A673 (cell line): ENCODE results near the gene YPEL2. TPM values are rescaled to one million over a fixed set of nuclear protein-coding genes. Genes with fewer than 3 reads are reported as not detected.

Source experiments
- BruUV-seq: library from RNA; stranded (reverse); fragments of 400-500 nt; replicated peaks from 2 replicates; lab custom pipeline; 2021; lab: Mats Ljungman, UMichigan
- CTCF ChIA-PET: fragments of 300-600 bp; sonication (Branson Sonifier 250); formaldehyde crosslinking; loops from one replicate; lab custom pipeline; 2022; ENCODE audit warnings: antibody characterized with exemption; lab: Charles Lee
- POLR2A ChIA-PET: fragments of 300-600 bp; sonication (Branson Sonifier 250); formaldehyde crosslinking; loops from one replicate; lab custom pipeline; 2022; ENCODE audit warnings: antibody characterized with exemption; ENCODE audit not compliant: low non-redundant PET; lab: Charles Lee
- DNase-seq: peaks from one replicate; pipeline ENCODE4 v3.0.0-alpha.2; 2015; ENCODE audit warnings: low spot score
- H3K27ac ChIP-seq: fragments of 200-600 bp; sonication (generic); 2 replicates; pipeline ENCODE4 v1.5.1; 2016; ENCODE audit warnings: mixed run types, low read depth, mild to moderate bottlenecking, mixed read lengths, antibody characterized with exemption, low read length; ENCODE audit not compliant: poor library complexity, severe bottlenecking
- H3K27me3 ChIP-seq: fragments of 200-600 bp; sonication (generic); replicated peaks from 2 replicates; pipeline ENCODE4 v1.6.1; 2017; ENCODE audit warnings: mixed run types, low read depth, mild to moderate bottlenecking, mixed read lengths, antibody characterized with exemption, low read length; ENCODE audit not compliant: insufficient read depth, poor library complexity
- H3K36me3 ChIP-seq: fragments of 200-600 bp; sonication (generic); 2 replicates; pipeline ENCODE4 v1.6.1; 2016; ENCODE audit warnings: mixed run types, mild to moderate bottlenecking, mixed read lengths, antibody characterized with exemption, low read length; ENCODE audit not compliant: insufficient read depth, poor library complexity, severe bottlenecking
- H3K4me1 ChIP-seq: fragments of 200-600 bp; sonication (generic); 2 replicates; pipeline ENCODE4 v1.6.1; 2017; ENCODE audit warnings: mixed run types, mild to moderate bottlenecking, mixed read lengths, antibody characterized with exemption, low read length; ENCODE audit not compliant: insufficient read depth, poor library complexity, severe bottlenecking
- H3K4me3 ChIP-seq: fragments of 200-600 bp; sonication (generic); 2 replicates; pipeline ENCODE4 v1.5.1; 2016; ENCODE audit warnings: low read depth, mixed run types, mild to moderate bottlenecking, mixed read lengths, low read length; ENCODE audit not compliant: poor library complexity, severe bottlenecking
- H3K9me3 ChIP-seq: fragments of 200-600 bp; sonication (generic); 2 replicates; pipeline ENCODE4 v1.6.1; 2016; ENCODE audit warnings: mixed run types, low read depth, mild to moderate bottlenecking, mixed read lengths, antibody characterized with exemption, low read length; ENCODE audit not compliant: poor library complexity, severe bottlenecking
- CTCF ChIP-seq: fragments of 300-800, 200-600 bp; sonication (generic); conservative IDR thresholded peaks from 2 replicates; pipeline ENCODE4 v1.5.1; 2017; ENCODE audit warnings: low read depth, mild to moderate bottlenecking, antibody characterized with exemption, low read length, moderate library complexity, mixed read lengths
- EZH2 ChIP-seq: fragments of 200-600 bp; sonication (generic); IDR thresholded peaks from 2 replicates; pipeline ENCODE4 v1.6.1; 2017; ENCODE audit warnings: borderline replicate concordance, low read depth, mild to moderate bottlenecking, mixed read lengths, antibody characterized with exemption, low read length; ENCODE audit not compliant: poor library complexity, severe bottlenecking
- intact Hi-C: fragments of 100-400 bp; cut with micrococcal nuclease; formaldehyde crosslinking; loops from one replicate; pipeline ENCODE4 v1.10.0; 2022; ENCODE audit not compliant: unreplicated experiment
- total RNA-seq: library from RNA; stranded (reverse); gene quantifications from 2 replicates; pipeline ENCODE4 v1.2.3, GENCODE V29; 2021

The YPEL2 gene
- total RNA-seq, 1 experiment from 2014 or later: 0.60 TPM

GRCh38 chr17:59402760-59403159 is 71.3 kb downstream of the YPEL2 start:
- Histone ChIP-seq H3K27me3 (no peaks in the 10 kb centered on the region), H3K4me1 (no peaks in the 10 kb centered on the region), H3K9me3 (no peaks in the 10 kb centered on the region), H3K36me3 (no peaks in the 10 kb centered on the region), H3K27ac (no peak overlapping the region), H3K4me3 (no peak overlapping the region)
- no TSS peak for BruUV-seq
- no peak for DNase-seq
- ChIA-PET CTCF (no interaction called here), POLR2A (no interaction called here)
- no peak for TF ChIP-seq EZH2
- TF ChIP-seq CTCF: no peak
- intact Hi-C loops: no loop called here

DNA sequence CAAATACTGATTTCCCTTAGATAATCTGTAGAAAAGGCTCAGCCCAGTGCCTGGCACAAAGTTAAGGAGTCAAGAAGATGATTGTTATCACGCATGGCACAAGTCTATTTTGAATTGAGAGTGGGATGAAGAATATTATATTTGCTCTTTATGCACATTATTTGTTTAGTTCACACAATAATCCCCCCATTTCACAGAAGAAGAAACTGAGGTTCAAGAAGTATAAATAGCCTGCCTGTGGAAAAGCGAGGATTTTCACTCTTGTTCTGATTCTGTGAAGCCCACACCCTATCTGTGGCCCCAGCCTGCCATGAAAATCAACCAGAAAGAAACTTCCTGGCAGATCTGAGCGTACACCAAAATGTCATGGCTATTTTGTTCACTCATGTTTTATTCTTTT is 73.0 kb downstream of the YPEL2 start:
- no TSS peak for BruUV-seq
- DNase-seq: no peak
- no peaks in the 10 kb centered on the region for H3K36me3 ChIP-seq
- H3K4me3 ChIP-seq: no peak overlapping the region
- no peak for TF ChIP-seq EZH2
- no peak for TF ChIP-seq CTCF
- H3K9me3 ChIP-seq: no peaks in the 10 kb centered on the region
- CTCF ChIA-PET: no interaction called here
- H3K27me3 ChIP-seq: no peaks in the 10 kb centered on the region
- H3K4me1 ChIP-seq: no peaks in the 10 kb centered on the region
- POLR2A ChIA-PET: interaction anchor here (0.7 kb wide), 1 partner anchor 38 kb away, joined by 3 read pairs; no protein-coding TSS in a partner anchor
- no peak overlapping the region for H3K27ac ChIP-seq
- intact Hi-C loops: no loop called here

DNA sequence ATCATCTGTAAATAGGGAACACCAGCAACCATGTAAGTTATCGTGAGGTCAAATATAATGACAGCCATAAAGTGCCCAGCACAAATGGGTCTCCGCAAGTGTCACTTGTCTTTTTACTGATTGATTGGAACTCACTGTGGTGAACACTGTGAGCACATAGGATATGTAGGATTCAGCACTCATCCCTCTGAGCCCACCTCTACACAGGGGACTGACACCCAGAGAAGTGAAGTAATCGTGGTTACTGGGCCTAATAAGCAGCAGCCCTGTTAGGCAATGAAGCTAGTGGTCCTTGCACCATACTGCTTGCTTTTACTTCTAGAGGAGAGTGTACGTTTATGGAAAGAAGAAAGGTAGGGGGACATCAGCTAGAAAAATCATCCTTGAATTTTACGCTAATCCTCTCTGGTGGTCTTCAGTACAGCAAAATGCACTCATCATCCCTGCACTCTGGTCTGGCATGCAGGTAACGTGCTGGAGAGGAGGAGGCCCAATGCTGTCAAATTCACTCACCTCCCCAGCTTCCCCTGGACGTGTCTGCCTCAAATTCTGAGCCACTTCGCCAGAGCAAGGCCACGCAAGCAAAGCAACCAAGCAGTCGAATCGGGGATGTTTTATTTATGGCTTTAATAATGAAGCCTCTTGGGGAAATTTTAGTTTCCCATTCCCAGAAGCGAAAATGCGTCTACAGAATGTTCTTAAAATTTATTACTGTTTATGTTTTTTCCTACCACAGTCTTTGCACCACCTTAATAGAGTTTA is 74.7 kb downstream of the YPEL2 start:
- POLR2A ChIA-PET: no interaction called here

More for the DNA sequence above, 74.7 kb downstream of the YPEL2 start:
- CTCF ChIA-PET: no interaction called here
- TF ChIP-seq CTCF: no peak
- TF ChIP-seq EZH2: no peak
- no TSS peak for BruUV-seq
- Histone ChIP-seq H3K9me3 (no peaks in the 10 kb centered on the region), H3K27me3 (no peaks in the 10 kb centered on the region), H3K4me1 (no peaks in the 10 kb centered on the region), H3K4me3 (no peak overlapping the region), H3K27ac (no peak overlapping the region), H3K36me3 (no peaks in the 10 kb centered on the region)
- intact Hi-C loops: no loop called here
- no peak for DNase-seq
